SH-SY5Y (cell line): ENCODE results near the gene MFSD12.

Experiments
- GATA2 ChIP-seq: IDR thresholded peaks from 2 replicates; pipeline ENCODE4 v1.6.1; 2011; ENCODE audit warnings: mild to moderate bottlenecking, low read depth, low read length
- GATA3 ChIP-seq: IDR thresholded peaks from 2 replicates; pipeline ENCODE4 v1.6.1; 2011; ENCODE audit warnings: low read depth, mild to moderate bottlenecking, low read length, moderate library complexity

- TF ChIP-seq GATA3 (no peak), GATA2 (no peak)
Observed at GRCh38 chr19:3528080-3528479, 29.3 kb downstream of the MFSD12 start.
